ENCODE data around the gene LSAMP. TPM values are rescaled to one million over a fixed set of nuclear protein-coding genes. Genes with fewer than 3 reads are reported as not detected.

LSAMP gene
- total and polyA plus RNA-seq, 2 experiments from 2014 or later = 2.0 to 2.9 TPM

- ATAC-seq (no peak), DNase-seq (ENCODE audit: low spot score) (no peak)
- Histone ChIP-seq H3K36me3 (ENCODE audit: insufficient read depth) (no peaks in the 10 kb centered on the region), H3K4me3 (no peak overlapping the region), H3K27ac (ENCODE audit: low read depth) (no peak overlapping the region), H3K79me2 (replicated peaks; ENCODE audit: insufficient read depth) (no peaks in the 10 kb centered on the region), H4K20me1 (replicated peaks; ENCODE audit: insufficient read depth) (no peaks in the 10 kb centered on the region), H3K9me2 (ENCODE audit: insufficient read depth) (peaks cover 4% of the 10 kb centered on the region; the same call in 1 of the 2 replicates), H3F3A (replicated peaks; ENCODE audit: low read depth) (no peaks in the 10 kb centered on the region), H3K4me1 (ENCODE audit: insufficient read depth) (peaks cover 8% of the 10 kb centered on the region; the same call in 1 of the 2 replicates), H3K4me2 (no peak overlapping the region), H2AFZ (no peak overlapping the region), H3K27me3 (ENCODE audit: insufficient read depth) (no peaks in the 10 kb centered on the region)
- Mint-ChIP-seq H3K4me1 (peaks cover 14% of the 10 kb centered on the region; the same call in 2 of the 3 replicates), H3K27me3 (ENCODE audit: insufficient read depth, low read depth, poor library complexity) (no peaks in the 10 kb centered on the region), H3K9me3 (no peaks in the 10 kb centered on the region), H3K4me3 (no peak overlapping the region), H3K27ac (no peak overlapping the region), H3K36me3 (ENCODE audit: low read depth) (no peaks in the 10 kb centered on the region)
- TF ChIP-seq CREB1 (CRISPR knock-in tag; IDR thresholded peaks at IDR 0.05; ENCODE audit: low read depth) (no peak), ZNF114 (CRISPR knock-in tag; IDR thresholded peaks at IDR 0.05) (no peak), CTCF (conservative IDR thresholded peaks at IDR 0.05; ENCODE audit: low read depth in 2 of 2) (no peak), ZNF331 (CRISPR knock-in tag; IDR thresholded peaks at IDR 0.05; ENCODE audit: low read depth) (no peak), JUNB (IDR thresholded peaks at IDR 0.05; ENCODE audit: unreplicated experiment) (no peak), POLR2AphosphoS5 (IDR thresholded peaks at IDR 0.05; ENCODE audit: low read depth) (no peak), EZH2phosphoT487 (IDR thresholded peaks at IDR 0.05; ENCODE audit: unreplicated experiment) (no peak), EZH2 (IDR thresholded peaks at IDR 0.05; ENCODE audit: low read depth, unreplicated experiment) (no peak), ZNF462 (CRISPR knock-in tag; IDR thresholded peaks at IDR 0.05) (no peak), STAT1 (IDR thresholded peaks at IDR 0.05; ENCODE audit: unreplicated experiment) (no peak), NANOG (IDR thresholded peaks at IDR 0.05; ENCODE audit: borderline replicate concordance) (no peak), REST (IDR thresholded peaks at IDR 0.05; ENCODE audit: unreplicated experiment) (no peak), ETS1 (IDR thresholded peaks at IDR 0.05) (no peak)
Observed at GRCh38 chr3:116029266-116029665, 416.0 kb downstream of the LSAMP start.
